HCT116 (cell line): ENCODE data around the gene CLEC17A.

ENCODE experiments used
- CEBPB ChIP-seq: IDR thresholded peaks from 2 replicates; pipeline ENCODE4 v1.6.1; 2012; ENCODE audit warnings: low read depth
- EZH2 ChIP-seq: fragments of 200-600 bp; sonication (generic); IDR thresholded peaks from 2 replicates; pipeline ENCODE4 v1.6.1; 2017; ENCODE audit warnings: antibody characterized with exemption, mixed run types
- JUND ChIP-seq: IDR thresholded peaks from 2 replicates; pipeline ENCODE4 v1.6.1; 2012
- POLR2A ChIP-seq: IDR thresholded peaks from 2 replicates; pipeline ENCODE4 v1.7.0; 2011; ENCODE audit warnings: borderline replicate concordance; ENCODE audit not compliant: insufficient read depth, insufficient read length; ENCODE audit errors: extremely low read depth
- POLR2AphosphoS5 ChIP-seq: IDR thresholded peaks from 2 replicates; pipeline ENCODE4 v1.6.1; 2011; ENCODE audit warnings: mild to moderate bottlenecking, low read depth, low read length, moderate library complexity
- RAD21 ChIP-seq: IDR thresholded peaks from 2 replicates; pipeline ENCODE4 v1.6.1; 2012; ENCODE audit warnings: low read depth, mild to moderate bottlenecking
- YY1 ChIP-seq: IDR thresholded peaks from 2 replicates; pipeline ENCODE4 v1.6.1; 2011; ENCODE audit warnings: low read length, low read depth, moderate library complexity, mild to moderate bottlenecking; ENCODE audit not compliant: insufficient replicate concordance; ENCODE audit errors: extremely low read depth
- TF ChIP-seq, protein P1 (sequence below), 3 experiments: fragments of 200-600 bp in 1 of 3; sonication (generic) in 1 of 3; IDR thresholded peaks in 2 of 3; conservative IDR thresholded peaks in 1 of 3; 2 replicates each; pipeline ENCODE4 v1.5.1; 2012 to 2017; ENCODE audit warnings: low read depth in 2 of 3, low read length in 2 of 3, antibody characterized with exemption in 1 of 3, borderline replicate concordance in 1 of 3, control low read depth in 1 of 3, mild to moderate bottlenecking in 1 of 3, mixed read lengths in 1 of 3, mixed run types in 1 of 3, moderate library complexity in 1 of 3; ENCODE audit not compliant: insufficient read depth in 1 of 3

DNA sequence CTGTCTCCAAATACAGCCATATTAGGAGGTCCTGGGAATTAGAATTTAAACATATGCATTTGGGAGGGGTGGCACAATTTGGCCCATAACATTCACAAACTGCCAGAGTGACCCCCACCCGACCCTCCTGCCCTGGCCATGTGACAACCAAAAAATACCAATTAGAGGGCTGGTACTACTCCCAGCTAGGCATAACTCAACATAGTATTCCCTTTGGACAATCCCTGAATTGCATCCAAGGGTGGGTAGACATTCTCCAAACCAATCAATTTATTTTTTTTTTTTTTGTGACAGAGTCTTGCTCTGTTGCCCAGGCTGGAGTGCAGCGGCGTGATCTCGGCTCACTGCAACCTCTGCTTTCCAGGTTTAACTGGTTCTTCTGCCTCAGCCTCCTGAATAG lies 29.8 kb downstream of the CLEC17A start:
- TF ChIP-seq, protein P1, sequence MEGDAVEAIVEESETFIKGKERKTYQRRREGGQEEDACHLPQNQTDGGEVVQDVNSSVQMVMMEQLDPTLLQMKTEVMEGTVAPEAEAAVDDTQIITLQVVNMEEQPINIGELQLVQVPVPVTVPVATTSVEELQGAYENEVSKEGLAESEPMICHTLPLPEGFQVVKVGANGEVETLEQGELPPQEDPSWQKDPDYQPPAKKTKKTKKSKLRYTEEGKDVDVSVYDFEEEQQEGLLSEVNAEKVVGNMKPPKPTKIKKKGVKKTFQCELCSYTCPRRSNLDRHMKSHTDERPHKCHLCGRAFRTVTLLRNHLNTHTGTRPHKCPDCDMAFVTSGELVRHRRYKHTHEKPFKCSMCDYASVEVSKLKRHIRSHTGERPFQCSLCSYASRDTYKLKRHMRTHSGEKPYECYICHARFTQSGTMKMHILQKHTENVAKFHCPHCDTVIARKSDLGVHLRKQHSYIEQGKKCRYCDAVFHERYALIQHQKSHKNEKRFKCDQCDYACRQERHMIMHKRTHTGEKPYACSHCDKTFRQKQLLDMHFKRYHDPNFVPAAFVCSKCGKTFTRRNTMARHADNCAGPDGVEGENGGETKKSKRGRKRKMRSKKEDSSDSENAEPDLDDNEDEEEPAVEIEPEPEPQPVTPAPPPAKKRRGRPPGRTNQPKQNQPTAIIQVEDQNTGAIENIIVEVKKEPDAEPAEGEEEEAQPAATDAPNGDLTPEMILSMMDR (IDR thresholded peaks at IDR 0.05 in 2 of 3, conservative IDR thresholded peaks at IDR 0.05 in 1 of 3; ENCODE audit: borderline replicate concordance in 1 of 3, insufficient read depth in 1 of 3, low read depth in 2 of 3, low read length in 2 of 3), result no peak
- TF ChIP-seq EZH2 (no peak), POLR2A (no peak), YY1 (no peak), RAD21 (no peak), JUND (no peak), CEBPB (no peak), POLR2AphosphoS5 (no peak)
